NCI-H2081 (cell line): ENCODE measurements around the gene NMT1.

ENCODE experiments used
- DNase-seq, 2 experiments: peaks; one replicate each; lab custom pipeline; 2025; lab: John Stamatoyannopoulos, UW

NMT1 gene

DNA sequence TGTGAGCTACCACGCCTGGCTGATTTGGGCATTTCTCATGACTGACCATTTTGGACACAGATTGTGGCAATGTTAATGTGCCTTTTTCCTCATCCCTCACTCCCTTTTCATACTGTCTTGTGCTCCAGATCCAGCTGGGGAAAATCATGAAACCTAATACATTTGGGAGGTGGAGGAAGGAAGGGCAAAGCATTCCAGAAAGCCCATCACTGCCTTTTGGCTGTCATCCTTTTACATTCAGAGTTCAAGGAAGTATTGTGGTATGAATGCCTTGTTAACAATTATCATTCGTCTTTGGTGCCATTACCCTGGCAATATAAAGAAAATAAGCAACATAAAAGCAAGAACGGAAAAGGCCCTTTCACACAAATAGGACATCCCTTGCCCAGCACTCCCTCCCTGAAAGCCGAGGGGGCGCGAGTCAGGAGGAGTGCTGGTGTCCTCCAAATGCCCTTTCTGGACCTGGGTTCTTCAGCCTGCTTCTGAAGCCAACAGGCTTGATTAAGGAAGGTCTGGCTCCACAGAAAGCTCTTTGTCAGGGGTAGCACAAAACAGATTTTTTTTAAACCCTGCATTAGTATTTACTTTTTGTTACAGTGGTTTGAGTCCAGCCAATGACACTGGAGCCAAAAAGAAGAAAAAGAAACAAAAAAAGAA lies 20.1 kb downstream of the NMT1 start:
- no peak for DNase-seq

DNA sequence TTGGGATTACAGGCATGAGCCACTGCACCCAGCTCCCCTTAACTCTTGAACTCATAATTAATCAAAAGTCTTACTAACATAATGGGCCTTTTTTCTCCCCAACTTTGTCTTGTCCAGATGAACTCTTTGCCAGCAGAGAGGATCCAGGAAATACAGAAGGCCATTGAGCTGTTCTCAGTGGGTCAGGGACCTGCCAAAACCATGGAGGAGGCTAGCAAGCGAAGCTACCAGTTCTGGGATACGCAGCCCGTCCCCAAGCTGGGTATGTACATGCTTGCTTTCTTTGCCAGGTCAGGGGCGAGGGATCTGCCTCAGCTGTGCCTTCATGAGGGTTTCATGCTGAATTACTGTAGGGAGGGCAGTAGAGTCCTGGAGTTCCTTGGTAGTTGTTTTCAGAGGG lies 25.3 kb downstream of the NMT1 start:
- no peak for DNase-seq

DNA sequence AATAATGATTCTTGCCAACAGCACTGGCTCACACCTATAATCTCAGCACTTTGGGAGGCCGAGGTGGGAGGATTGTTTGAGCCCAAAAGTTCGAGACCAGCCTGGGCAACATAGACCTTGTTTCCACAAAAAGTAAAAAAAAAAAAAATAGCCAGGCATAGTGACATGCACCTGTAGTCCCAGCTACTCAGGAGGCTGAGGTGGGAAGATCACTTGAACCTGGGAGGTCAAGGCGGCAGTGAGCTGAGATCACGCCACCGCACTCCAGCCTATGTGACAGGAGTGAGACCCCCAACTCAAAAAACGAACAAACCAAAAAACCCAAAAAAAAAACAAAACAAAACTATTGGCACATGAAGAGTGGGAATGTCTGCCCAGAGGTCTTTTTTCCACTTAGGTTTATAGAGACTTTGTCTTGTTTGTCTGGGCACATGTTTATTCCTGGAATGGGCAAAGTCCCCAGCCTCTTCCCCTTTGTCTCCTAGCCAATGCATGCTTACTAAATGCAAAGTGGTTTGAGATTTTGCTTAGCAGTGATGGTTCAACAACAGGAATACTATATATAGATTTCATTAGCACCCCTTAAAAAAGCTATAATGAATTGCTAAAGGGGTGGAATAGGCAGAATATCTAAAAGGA lies 25.9 kb downstream of the NMT1 start:
- DNase-seq = no peak

- no peak for DNase-seq
These were observed 26.4 kb downstream of the NMT1 start for GRCh38 chr17:45087504-45087975.

- no peak for DNase-seq
These were observed 26.9 kb downstream of the NMT1 start for GRCh38 chr17:45087978-45088377.

- no peak for DNase-seq
These were observed 27.6 kb downstream of the NMT1 start for GRCh38 chr17:45088741-45089140.

DNA sequence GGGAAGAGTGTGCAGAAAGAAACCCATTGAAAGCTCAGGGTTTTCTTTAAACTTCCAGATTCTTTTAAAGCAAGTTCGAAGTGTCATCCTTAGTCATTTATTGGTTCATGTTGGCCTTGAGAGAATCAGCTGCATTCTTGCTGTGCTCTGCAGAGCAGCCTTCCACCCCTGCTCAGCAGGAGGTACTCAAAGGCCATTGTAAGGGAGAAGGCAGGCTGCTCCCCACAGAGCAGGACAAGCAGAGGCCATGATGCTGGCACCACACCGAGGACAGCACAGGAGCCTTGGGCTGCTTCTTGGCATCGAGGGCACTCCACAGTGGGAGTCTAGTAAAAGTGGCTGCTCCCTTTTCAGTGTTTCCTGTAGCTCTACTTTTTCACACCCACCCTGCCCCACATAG lies 29.6 kb downstream of the NMT1 start:
- DNase-seq = no peak

DNA sequence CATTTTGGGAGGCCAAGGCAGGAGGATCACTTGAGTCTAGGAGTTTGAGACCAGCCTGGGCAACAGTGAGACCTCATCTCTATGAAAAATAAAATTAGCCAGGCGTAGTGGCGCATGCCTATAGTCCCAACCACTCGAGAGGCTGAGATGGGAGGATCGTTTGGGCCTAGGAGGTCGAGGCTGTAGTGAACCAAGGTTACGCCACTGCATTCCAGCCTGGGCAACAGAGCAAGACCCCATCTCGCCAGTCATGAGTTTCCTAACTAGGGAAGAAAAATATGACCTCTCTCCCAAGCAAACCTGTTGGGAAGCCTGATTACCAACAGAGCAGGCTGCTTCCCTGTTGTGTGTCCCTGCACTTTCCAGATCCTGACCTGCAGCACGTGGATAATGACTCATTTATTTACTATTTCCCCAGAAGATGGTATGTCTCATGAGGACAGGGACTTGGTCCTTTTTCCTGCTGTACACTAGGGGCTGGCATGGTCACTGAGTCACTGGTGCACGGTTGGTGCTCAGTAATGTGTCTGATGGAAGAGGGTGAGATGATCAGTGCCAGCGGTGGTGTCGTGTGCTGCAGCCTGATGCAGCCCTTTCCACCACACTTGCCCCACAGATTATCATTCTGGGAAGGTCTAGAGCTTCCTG lies 30.8 kb downstream of the NMT1 start:
- DNase-seq = no peak

DNA sequence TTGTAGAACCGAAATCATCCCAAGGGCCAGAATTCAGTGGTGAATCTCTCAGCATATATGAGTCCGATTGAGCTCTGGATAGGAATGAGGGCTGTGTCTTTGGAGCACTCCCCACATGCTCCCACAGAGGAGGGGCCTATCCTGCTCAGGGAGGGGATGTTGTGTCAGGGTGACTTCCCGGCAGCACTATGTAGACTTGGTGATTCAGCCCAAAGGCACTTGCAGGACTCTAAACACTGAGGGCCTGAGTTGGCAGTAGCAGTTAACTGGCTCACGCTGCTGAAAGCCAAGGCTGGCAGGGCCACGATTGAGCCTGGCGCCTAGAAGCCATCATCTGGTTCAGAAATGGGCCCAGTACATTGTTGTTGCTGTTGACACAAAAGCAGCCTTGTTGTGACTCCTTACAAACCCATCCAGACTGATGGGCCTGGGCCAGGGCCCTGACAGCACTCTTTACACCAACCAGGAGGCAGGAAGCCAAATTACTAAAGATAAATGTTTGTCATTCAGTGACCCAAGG lies 31.9 kb downstream of the NMT1 start:
- no peak for DNase-seq

- no peak for DNase-seq
These were observed 32.5 kb downstream of the NMT1 start for GRCh38 chr17:45093444-45094110.

DNA sequence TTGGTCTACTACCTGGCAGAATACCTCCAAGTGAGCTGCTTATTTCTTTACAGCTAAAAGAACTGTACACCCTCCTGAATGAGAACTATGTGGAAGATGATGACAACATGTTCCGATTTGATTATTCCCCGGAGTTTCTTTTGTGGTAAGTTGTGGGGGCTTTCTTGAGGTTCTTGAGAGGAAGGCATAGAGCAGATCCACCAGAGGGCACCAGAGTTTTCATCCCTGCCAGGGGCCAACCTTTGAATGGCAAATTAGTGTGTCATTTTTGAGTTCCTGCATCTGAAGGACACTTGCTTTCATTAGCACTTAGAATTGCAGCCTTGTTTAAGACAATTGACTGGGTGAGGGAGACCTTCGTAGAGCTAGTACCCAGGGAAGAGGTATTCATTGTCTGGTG lies 35.0 kb downstream of the NMT1 start:
- no peak for DNase-seq

DNA sequence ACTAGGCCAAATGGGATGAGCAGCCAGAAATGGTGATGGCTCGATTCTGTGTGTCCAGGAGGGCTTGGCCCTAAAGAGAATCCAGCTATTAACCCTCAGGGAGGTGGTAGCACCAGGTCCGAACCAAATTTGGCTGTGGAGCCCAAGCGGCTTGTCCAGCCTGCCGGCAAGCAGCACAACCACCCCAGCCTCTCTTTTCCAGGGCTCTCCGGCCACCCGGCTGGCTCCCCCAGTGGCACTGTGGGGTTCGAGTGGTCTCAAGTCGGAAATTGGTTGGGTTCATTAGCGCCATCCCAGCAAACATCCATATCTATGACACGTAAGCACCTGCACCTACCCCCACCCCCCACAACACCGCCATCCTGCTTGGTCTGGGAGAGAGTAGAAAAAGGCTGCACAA lies 35.8 kb downstream of the NMT1 start:
- DNase-seq = no peak

GRCh38 chr17:45098081-45098868 lies 37.2 kb downstream of the NMT1 start:
- no peak for DNase-seq

DNA sequence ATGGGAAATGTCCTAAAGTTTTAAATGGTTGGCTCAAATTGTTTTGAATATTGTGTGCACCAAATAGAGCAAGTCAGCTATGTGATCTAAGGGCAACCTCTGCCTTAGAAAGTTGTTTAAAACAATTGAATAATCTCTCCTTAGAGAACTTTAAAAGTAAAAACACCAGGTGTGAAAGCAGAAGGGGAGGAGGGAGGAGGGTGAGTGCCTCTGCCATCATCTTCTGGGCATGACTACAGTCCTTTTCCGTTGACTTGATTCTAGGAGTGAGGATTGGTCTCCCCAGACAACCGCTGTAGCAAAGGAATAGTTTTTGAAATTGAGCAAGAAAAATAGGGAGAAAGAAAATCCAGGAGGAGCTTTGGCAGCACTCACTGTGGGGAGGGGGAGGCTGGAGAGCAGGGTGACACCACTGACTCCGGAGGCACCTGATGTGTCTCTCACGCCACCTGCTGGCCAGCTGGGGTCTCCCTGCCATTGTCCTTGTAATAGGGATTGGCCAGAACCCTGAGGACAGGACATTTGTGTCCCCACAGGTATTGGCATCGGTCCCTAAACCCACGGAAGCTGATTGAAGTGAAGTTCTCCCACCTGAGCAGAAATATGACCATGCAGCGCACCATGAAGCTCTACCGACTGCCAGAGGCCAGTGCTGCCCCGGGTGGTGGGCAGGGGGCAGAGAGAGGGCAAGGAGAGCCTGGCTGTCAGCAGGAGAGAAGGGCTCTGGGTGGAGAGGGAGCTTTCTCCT lies 37.9 kb downstream of the NMT1 start:
- peak; percentile 82 for DNase-seq

GRCh38 chr17:45101546-45101882 lies 40.4 kb downstream of the NMT1 start:
- no peak for DNase-seq

GRCh38 chr17:45101883-45102811 lies 41.0 kb downstream of the NMT1 start:
- DNase-seq = no peak

DNA sequence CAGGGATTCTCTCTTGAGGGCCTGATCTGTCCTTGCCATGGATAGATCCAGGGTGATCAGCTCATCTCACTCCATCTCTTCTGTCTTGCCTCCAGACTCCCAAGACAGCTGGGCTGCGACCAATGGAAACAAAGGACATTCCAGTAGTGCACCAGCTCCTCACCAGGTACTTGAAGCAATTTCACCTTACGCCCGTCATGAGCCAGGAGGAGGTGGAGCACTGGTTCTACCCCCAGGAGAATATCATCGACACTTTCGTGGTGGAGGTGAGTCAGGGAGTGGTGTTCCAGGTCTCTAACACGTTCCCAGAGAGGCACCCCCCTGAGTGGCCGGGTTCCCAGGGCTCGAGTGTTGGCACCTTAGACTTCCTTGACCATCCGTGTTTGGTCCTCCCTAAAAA lies 41.7 kb downstream of the NMT1 start:
- no peak for DNase-seq

DNA sequence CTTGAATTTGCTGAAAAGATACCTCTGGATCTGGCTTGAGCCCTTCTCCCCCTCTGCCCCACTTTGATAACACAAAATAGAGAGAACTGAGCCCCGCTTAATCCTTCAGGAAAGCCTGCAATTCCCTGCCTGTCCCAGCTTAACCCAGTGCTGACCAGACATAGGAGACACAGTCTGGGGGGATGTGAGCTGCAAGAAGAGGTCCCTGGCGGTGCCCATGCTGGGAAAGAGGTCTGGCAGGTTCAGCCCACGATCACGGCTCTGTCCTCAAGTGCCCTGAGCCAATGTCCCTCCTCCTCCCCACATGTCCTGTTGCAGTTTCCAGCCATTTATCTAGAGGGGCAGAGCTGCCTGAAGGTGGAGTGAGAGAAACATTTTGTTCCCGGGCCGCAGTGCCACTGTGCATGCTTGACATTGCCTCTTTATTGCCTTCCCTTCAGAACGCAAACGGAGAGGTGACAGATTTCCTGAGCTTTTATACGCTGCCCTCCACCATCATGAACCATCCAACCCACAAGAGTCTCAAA lies 42.2 kb downstream of the NMT1 start:
- no peak for DNase-seq

GRCh38 chr17:45104029-45104428 lies 42.9 kb downstream of the NMT1 start:
- DNase-seq = no peak

GRCh38 chr17:45104497-45104896 lies 43.4 kb downstream of the NMT1 start:
- no peak for DNase-seq
